Measurements from ENCODE around the gene TPSD1.
"Not testable (repeated sequence)": the region's sequence is repeated elsewhere in the genome, so short reads cannot be mapped to it uniquely, and the experiment has no call there.

GRCh38 chr16:1230084-1230470, 25.8 kb upstream of the TPSD1 start, which contains the start of gene TPSB2:
- not testable (repeated sequence) for TF ChIP-seq POLR2AphosphoS5 (IDR thresholded peaks at IDR 0.05; ENCODE audit: low read depth, low read length); CTCF (IDR thresholded peaks at IDR 0.05); GABPA (IDR thresholded peaks at IDR 0.05; ENCODE audit: low read depth); FOSL2 (IDR thresholded peaks at IDR 0.05; ENCODE audit: borderline replicate concordance, low read depth); CHD2 (IDR thresholded peaks at IDR 0.05; ENCODE audit: low read length, partially characterized antibody); SIN3A (IDR thresholded peaks at IDR 0.05; ENCODE audit: borderline replicate concordance, low read depth, low read length); GATA2 (CRISPR knock-in tag; IDR thresholded peaks at IDR 0.05)
